HG02588 (cell line): Measurements from ENCODE around the gene TRAF4.

Source experiments
- ATAC-seq: cut with Tn5 transposase; IDR thresholded peaks from one replicate; pipeline ENCODE4 v1.9.1; 2021; ENCODE audit warnings: mild to moderate bottlenecking, moderate library complexity; ENCODE audit not compliant: unreplicated experiment

The TRAF4 gene, protein sequence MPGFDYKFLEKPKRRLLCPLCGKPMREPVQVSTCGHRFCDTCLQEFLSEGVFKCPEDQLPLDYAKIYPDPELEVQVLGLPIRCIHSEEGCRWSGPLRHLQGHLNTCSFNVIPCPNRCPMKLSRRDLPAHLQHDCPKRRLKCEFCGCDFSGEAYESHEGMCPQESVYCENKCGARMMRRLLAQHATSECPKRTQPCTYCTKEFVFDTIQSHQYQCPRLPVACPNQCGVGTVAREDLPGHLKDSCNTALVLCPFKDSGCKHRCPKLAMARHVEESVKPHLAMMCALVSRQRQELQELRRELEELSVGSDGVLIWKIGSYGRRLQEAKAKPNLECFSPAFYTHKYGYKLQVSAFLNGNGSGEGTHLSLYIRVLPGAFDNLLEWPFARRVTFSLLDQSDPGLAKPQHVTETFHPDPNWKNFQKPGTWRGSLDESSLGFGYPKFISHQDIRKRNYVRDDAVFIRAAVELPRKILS

DNA sequence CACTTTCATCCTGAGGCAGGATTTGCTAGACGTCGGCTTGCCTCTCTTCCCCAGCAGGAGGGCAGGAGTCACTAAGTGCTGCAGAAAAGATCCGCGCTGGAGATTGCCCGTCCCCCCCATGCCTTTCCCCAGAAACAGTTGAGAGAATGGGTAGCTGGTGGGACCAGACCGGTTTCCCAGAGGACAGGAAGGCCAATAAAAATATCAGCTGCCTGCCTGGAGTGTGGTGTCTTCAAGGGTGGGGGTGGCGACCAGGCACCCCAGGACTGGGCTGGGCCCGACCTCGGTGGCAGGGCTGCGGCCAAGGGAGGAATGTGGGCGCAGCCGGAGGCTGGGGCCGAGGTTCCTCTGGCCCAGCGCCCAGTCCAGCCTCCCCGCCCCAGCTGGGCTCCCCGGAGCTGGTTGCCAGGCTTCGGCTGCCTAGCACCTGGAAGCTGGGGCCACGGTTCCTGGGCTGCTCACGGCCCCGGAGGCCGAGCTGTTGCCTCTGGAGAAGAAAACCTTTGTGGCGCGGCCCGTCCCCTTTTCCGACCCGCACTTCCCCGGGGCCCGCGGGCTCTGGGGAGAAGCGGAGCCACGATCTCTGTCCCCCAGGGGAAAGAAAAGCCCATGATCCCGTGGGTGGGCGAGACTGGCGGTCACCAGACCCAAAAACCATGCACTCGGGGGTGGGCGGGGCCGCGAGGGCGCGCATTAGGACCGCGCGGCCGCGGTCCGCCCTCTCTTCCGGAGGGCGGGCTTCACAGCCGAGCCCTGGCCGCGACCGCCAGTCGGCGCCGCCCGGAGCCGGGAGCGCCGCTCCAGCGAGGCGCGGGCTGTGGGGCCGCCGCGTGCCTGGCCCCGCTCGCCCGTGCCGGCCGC, at the start of gene TRAF4:
TSS of gene TRAF4 (plus strand) at position 769 of the 861 bp plus-strand sequence. CDS start 102 bp downstream, outside the sequence.
- ATAC-seq: peak; percentile 67

DNA sequence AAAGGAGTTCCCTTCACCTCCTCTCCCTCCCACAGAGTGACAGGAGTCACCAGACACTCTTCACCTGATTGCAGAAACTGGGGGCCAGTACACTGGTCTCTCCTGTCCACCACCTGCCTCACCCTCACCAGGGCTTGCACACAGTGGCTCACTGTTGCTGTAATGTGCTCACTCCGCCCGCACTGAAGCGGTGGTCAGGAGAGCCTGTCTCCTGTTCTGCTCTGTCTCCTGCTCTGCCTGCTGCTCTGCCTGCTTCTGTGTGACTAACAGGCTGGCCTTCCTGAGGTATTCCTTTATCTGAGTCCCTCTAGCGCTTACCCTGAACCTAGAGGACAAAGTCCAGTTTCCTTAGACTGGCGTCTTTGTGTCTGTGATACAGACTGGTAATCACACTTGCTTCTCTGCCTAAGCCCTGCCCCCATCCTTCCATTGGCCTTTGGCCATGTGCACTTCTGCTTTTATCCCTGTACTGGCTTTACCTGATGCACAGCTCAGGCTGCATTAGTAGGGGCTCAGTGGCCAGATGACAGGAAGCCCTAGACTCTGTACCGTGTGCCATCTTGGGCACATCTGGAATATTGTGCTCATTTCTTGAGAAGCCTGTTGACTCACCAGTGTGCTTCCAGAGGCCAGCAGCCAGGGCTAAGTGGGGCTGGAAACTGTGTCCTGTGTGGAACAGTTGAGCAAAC, 45.4 kb upstream of the TRAF4 start:
- no peak for ATAC-seq

DNA sequence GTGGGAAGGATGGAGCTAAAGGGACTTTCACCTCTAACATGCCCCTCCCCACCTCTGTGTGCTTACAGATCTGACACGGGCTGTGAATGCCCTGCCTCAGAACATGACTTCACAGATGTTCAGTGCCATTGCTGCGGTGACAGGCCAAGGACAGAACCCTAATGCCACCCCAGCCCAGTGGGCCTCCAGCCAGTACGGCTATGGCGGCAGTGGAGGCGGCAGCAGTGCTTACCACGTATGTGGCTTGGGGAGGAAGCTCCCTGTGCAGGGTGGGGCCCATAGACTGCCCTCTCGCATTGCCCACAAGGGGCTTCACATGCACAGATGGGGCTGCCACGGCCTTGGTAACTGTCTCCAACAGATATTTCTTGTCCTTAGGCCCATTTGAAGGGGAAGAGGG, 43.5 kb upstream of the TRAF4 start:
- no peak for ATAC-seq

DNA sequence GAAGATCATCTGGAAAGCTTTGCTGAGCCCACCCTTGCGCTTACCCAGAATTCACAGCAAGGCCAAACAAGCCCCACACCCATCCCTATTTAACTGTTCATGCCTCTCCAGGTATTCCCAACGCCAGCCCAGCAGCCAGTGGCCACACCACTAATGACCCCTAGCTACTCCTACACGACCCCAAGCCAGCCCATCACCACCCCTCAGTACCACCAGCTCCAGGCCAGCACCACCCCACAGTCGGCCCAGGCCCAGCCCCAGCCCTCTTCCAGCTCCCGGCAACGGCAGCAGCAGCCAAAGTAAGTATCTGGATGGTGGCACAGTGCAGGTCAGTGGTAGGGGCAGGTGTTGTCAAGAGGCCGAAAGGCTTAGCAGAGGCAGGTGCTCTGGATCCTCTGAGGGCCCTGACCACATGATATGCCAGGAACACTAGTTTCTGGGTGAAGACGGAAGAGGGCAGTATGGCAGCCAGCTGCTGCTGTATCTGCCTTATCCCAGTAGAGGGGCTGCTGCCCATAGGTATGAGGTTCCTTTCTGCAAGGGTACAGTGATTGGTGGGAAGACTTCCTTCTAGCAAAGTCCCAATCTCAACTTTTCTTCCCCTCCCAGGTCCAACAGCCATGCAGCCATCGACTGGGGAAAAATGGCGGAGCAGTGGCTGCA, 42.9 kb upstream of the TRAF4 start:
- ATAC-seq: no peak

DNA sequence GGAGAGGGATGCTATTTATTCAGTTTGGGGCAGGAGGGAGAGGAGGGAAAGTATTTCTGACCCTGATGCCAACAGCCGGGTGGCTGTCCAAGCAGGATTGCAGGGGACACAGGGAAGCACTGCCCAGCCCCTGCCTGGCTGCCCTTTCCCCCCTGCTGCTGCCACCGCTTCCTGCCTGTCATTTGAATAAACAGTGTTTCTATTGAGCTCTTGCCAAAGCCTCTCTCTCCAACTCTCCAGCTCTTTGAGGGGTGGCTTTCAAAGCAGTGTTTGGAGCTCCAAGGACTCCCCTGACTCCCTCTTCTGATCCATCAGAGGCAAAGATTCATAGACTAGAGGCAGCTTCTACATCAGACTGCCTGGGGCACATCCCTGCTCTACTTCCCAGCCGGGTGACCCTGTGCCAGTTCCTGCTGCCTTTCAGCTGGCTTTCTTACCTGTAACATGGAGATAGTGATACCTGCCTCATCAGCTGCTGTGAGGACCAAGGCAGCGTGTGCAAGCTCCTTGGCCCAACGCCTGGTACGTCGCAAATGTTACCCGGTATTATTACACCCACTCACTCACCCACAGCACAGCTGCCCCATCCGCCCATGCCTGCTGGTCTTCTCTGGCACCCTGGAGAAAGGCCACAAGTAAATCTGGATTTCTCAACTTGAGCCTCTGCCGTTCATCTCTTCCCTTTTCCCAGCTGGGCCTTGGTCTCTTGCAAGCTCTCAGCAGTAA, 41.6 kb upstream of the TRAF4 start:
- ATAC-seq: no peak

DNA sequence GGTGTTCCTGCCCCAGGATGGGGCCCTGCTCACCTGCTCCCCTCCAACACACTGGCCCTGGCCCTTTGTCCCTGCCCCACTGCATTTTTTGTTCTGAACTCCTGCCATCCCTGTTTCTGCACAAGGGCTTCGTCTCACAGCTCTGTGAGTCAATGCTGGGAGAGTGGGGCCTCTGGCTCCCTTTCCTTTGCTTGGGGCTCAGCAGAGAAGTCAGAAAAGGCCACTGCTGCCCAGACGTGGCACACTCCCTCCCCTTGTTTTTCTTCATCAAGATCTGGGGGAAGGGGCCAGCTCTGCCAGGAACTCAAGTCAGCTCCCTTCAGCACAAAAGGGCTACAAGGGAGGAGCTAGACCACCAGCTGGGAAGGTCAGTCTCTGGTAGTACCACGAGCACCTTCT, 41.1 kb upstream of the TRAF4 start:
- ATAC-seq: no peak

DNA sequence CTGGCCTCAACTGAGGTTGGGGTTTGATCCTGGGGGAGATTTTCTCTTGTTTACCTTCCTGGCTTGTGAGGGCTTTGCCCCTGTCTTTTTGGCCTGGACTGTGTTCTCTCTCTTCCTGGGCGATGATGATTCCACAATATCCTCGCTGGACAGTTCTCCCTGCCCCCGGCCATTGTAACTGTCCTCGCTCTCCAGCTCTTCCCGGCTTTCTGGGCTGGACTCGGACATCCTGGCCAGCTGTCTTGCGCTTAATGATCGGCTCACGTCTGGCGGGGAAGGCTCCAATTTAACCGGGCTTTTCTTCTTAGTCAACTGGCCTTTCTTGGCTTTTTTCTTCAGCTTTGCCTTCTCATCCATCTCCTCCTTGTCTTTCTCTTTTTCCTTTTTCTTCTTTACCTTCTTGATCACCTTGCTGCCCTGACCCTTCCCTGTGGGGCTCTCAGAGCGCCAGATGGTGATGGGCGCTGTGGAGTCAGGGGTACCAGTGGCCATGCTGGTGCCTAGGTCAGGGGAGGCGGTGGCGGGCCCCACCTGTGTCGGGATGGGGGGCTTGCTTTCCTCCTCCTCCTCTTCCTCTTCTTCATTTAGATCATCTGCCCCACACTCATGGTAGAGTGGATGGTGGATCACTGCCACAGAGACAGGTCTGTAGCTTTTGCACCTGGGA, 40.1 kb upstream of the TRAF4 start:
- no peak for ATAC-seq

DNA sequence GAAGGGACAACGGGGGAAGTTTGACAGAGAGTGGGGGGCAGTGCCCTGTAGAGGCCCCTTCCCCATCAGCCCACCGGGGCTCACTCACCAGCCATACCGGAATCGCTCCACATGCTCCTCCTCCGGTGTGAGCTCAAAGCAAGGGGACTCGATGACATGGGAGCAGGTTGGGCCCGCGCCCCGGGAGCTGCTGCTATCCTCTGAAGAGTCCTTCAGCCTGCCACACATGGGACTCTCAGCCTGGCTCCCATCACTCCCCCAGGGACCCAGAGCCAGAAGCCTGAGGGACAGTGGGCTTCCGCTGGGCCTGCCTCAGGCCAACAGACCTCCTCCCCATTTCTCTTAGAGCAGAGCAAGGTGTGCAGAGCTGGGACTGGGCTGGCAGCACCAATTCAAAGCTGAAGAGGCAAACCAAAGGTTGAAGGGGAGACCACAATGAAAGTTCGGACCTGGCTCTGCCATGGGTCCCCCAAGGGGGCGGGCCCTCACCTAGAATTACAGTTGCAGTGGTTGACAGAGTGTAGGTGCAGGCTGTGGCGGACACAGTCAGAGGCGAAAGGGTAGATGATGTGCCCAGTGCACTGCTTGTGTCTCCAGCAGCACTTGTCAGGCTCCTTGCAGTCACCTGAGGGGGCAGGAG, 39.5 kb upstream of the TRAF4 start:
- ATAC-seq: no peak

DNA sequence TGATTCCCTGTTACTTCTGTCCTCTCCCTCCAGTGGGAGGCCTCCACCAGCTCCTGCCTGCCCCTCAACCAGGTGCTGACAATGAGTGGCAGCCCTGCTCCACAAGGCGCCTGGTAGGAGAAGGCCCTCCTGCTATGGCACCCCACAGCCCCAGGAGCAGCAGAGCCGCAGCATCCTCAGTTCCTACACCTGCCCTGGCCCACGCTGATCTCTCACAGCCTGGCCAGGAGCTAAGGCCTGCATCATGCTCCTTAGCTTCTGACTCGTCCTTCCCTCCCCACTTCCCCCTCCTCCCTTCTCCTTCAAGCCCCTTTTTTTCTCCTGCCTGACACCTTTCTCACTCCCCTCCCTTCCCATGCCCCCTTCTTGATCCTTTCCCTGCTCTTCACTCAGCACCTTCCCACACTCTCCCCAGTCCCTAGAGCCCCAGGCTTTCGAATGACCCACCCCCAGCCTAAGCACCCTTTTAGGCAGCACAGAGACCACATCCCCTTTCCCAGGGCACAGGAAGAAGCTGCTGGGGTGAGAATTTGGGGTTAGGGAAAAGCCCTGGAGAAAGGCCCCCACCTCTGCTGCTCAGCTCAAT, 38.6 kb upstream of the TRAF4 start:
- no peak for ATAC-seq

DNA sequence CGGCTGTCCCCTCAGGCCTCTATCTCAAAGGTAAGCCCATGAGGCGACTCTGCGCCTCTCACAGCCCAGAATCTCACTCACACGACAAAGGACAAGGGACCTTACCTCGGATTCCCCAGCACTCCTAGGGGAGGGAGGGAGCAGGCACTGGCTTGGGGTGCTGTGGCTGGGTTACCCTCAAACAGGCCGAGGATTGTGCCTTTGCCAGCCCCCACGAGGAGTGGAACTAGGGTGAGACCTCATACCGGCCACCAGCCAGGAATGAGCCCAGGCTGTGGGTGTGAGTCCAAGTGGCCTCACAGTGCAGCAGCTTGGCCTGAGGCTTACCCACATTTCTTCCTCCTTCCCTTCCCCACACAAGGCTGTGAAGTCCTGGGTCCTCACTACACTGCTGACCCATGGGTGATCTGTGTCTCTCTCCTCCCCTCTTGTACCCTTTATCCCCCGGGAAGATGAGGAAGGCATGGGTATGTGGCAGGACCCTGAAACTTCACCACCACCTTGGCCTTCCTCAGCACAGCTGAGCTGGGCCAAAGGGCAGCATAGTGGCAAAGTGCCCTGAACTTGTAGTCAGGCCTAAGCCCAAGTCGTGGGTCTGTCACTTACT, 38.0 kb upstream of the TRAF4 start:
- ATAC-seq: no peak

DNA sequence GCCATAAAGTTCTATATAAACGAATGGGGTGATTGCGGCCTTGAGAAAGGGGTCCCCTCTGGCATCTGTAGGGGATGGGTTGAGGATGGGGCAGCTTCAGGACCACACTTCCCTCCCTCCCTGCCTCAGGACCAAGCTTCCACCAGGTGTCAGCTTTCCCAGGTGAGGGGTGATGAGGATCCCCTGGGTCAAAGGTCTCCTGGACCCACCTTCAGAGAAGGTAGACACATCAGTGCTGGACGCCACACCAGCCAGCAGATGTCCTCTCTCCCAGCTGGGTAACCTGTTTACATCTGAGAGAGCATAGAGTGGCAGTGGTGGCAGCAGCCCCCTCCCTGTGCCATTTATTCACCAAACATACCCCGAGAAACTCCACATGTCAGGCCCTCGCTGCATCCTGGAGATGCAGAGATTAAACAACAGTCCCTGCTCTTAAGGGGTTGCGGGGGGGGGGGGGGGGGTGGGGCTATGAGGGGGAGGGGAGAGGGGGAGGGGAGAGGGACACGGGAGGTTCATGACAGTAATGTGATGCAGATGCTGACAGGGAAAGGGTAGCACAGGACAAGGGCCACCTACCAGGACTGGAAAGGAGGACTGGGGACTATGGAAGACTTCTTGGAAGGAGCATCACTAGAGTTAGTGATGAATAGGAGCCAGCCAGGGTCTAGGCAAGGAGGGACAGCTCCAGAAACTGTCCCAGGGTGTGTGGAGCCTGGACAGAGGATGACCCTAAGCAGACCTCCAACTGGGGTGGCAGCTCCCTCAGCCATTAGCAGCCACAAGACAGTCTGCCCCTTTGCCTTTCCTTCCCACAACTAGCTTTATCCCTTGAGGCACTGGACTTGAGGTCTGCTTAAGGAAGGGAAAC, 37.1 kb upstream of the TRAF4 start:
- no peak for ATAC-seq

DNA sequence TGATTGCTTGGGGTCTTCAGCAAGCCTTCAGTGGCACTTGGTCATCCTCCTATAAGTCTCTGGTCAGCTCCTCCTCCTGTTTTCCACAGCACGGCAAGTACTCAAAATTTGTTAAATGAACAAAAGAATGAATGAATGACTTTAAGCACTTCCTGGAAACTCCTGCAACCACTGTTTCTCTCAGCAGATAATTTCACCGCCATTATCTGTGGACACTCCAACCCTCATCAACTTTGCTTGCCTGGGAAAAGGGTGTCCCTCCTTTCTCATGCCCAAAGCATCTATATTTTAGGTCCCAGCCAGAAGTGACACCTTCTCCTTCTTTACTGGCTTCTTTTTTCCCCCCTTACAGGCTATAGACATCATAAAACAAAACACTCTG, 36.5 kb upstream of the TRAF4 start:
- no peak for ATAC-seq

DNA sequence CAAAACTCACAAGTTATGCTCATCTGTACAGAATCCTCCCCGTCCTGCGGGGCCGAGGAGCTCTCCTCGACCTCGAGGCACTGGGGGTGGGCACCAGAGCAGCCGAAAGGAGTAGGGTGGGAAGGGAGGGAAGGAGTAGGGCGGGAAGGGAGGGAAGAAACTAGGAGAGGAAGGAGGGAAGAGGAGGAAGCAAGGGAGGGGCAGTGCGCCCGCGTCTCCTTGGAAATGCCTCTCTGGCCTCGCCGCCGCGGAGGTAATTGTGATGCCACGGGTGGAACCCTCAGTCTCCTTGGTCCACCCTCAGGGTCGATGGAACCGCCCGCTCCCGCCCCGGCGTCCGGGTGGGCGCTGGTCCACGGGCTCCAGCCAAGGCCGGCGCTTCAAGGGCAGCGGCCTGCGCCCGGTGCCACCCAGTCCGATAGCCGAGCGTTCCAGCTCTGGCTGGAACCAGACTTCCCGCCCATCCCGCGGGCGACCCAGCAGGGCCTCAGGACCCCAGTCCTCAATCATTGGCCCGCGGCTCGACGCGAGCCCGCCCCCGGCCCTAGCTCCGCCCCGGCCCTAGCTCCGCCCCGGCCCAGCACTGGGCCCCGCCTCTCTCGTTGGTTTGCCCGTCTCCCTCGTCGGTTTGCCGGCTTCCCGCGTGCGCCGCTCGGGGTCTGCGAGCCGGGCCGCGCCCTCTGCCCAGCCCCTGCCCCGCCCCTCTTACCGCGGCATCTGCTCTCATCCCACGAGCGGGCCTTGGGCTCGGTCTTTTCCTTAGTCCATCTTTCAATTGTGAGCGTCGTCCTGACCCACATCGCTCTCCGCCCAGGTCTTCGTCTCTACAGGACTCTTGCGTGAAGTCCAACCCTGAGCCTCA, 32.7 kb upstream of the TRAF4 start:
- peak; percentile 79 for ATAC-seq

DNA sequence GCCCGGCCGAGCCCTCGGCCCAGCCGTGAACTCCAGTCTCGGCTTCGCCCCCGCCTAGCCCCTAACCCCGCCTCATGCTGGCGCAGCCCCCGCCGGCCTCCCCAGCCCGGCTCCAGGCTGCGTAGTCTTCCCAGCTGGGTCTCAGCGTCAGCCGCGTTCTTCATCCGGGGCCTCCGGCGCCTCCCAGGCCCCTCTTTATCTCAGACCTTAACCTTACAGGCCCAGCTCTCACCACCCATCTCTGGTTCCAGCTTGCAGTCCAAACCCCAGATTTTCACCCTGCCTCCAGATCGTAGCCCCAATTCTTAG, 32.1 kb upstream of the TRAF4 start, which contains the start of gene PROCA1:
TSS of gene PROCA1 (minus strand) at position 166 of the 309 bp plus-strand sequence. CDS start 228 bp downstream, outside the sequence.
- ATAC-seq: peak; percentile 23

DNA sequence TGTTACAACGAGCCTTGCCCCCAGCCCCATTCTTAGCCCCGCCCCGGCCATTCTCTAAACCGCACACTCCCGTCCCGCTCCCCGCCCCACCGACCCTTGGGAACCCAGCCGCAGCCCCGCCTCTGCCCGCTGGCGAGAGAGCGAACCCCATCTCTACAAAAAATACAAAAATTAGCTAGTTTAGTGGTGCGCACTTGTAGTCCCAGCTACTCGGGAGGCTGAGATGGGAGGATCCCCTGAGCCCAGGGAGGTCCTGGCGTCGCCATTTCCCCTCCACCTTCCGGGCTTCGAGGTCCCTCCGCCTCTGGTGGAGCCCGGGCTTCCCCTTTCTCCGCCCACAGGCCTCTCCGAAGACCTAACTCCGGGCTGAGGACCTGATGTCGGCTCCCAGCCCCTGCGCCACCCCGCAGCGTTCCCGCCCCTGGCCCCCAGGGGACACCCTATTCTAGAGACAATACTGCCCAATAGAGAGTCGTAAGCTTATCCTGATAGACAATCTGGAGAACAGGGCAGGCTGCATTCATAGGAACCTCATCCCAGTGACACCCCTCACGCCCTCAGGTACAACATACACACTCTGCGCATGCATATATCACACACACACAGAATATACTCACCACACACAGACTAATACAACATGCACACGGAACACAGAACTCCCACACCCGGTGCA, 31.6 kb upstream of the TRAF4 start:
- ATAC-seq: peak; percentile 26
